CMK (cell line): ENCODE measurements around the gene BIRC7.

Experiments
- DNase-seq: peaks from one replicate; pipeline ENCODE4 v3.0.0-alpha.2; 2010; ENCODE audit warnings: low read depth

BIRC7 gene, protein sequence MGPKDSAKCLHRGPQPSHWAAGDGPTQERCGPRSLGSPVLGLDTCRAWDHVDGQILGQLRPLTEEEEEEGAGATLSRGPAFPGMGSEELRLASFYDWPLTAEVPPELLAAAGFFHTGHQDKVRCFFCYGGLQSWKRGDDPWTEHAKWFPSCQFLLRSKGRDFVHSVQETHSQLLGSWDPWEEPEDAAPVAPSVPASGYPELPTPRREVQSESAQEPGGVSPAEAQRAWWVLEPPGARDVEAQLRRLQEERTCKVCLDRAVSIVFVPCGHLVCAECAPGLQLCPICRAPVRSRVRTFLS

DNA sequence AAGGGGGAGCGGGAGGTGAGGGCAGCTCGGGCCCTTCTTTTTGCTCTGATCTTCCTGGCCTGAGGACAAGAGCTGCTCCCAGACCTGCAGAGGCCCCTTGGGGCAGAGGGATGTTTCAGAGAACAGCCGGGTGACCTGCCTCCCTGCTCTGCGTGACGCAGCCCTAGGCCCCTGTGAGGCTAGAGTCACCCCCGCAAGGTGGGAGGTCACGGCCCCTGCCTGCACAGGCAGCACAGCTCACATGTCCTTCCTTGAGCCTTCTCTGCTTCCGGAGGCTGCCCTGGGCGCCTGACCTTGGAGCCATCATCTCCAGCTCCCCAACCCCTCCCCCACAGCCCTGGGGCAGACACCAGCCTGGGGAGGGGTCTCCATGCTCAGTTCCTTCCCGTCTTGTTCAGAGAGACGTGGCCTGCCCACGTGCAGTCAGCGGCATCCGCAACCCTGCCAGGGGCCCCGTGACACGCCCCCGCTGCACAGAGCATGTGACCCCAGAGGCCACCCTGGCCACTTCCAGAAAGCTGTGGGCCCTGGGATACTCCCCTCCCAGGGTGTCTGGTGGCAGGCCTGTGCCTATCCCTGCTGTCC, at the start of gene BIRC7:
Gene BIRC7 (plus strand): TSS at position 507 of the 585 bp plus-strand sequence. CDS start 192 bp downstream, outside the sequence.
- no peak for DNase-seq

DNA sequence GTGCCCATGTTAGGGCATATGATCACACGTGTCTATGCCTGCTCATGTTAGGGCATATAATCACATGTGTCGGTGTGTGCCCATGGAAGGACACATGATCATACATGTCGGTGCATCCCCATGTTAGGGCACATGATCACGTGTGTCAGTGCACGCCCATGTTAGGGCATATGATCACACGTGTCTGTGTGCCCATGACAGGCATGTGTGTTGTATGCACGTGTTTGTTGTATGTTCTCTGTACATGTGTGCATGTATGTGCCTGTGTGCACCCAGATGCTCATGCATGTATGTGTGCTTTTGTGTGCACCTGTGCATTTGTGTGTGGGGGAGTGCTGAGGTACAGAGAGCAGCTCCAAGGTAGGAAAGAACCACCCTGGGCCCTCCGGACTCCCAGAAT, 49.6 kb upstream of the BIRC7 start:
- no peak for DNase-seq

DNA sequence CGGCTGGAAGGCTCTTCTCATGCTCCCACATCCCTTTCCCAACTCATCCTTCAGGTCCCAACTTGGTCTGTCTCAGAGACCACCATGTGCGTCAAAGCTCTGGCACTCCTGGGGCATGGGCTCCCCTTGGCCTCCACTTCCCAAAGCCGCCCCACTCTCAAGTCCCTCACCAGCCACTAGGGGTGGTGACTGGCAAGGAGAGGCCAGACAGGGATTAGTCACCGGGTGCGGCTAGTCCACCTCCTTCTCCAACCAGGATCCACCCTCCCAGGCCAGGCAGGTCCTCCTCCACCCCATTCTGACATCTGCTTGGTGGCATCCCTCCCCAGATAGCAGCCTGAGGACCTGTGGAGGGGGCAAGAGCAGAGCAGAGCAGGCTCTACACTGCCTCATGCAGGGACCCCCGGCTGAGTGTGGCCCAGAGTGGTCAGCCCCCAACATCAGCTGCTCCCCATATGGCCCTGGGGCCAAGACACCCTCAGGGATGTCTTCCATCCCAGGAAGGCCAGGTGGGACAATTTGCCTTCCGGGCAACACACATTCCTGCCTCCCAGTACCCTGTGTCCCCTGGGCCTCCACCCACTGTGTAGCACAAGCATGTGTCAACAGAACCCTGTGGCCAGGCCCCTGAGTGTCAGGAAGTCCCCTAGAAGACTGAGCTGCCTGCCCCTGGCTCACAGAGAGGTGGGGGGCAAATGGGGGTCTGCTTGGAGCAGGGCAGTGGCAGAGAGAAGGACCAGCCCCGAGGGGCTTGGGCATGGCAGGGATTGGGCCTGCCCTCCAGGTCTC, 49.0 kb upstream of the BIRC7 start:
- no peak for DNase-seq

DNA sequence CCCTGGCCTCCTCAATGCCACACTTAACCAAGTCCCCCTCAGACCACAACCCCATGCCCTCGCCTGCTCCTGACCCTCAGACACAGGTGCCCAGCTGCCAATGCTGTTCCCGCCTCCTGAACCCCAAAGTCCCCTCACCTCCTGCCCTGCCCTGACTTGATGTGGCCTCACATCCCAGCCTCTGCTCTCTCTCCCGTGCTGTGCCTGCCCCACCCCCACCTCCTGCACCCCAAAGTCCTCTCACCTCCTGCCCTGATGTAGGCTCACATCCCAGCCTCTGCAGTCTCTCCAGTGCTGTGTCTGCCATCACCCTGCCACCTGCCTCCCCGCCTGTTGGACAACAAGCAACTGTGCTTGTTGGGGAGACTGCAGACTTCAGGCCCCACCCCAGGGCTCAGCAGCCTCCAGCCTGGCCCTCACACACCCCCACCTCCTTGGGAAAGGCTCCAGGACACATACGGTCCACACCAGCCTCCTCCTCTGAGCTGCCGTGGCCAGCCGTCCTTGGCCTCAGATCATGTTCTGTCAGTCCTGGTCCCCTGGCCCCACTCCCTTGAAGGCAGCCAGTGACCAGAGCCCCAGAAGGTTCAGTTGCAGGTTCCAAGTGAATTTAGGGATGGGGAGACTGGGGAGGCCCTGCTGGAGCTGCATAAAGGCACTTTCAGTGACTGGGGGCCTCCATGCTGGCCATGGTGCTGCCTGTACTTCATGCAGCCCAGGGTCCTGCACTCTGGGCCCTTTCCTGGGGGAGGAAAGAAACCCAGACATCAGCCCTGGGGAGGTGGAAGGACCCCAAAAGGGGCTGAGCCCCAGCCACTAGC, 48.2 kb upstream of the BIRC7 start:
- no peak for DNase-seq

DNA sequence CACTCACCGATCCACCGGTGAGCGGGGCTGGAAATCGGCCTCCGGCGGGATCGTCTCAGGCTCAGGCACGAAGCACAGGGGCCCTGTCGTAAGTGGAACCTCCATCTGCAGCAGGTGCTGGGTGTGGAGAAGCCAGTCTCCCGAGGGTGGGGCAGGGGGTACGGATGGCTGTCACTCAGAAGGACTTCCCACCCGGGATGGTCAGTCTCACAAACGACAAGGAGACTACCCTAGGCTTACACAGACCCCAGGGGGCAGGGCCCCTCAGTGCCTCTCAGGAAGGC, 47.6 kb upstream of the BIRC7 start:
- DNase-seq, result no peak

DNA sequence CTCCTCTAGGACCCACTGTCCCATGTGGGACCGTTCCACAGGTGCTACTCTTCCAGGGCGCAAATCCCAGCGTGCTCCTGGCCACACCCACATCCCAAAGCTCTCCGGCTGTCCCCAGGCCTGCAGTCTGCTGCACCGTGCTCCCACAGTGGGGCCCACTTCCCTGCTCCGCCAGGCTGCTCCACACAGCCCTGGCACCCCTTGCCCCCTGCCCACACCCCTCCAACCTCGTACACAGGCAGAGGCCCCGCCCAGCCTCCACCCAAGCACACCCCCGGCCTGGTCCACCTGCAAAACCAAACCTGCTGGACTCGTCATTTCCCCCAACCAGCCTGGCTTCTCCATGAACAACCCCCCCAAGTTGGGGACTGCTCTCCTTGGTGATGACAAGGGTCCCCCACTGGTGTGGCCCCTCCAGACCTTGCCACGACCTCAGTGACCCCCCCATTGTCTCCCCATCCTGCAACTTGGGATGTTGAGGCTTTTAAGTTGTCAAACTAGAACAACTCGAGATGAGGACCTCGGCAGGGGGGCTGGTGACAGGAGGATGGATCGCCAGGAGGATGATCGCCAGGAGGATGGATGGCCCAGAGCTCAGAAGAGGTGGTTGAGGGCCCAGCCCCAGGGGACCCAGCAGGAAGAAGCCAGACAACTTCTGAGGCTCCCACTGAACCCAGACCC, 46.9 kb upstream of the BIRC7 start:
- no peak for DNase-seq

DNA sequence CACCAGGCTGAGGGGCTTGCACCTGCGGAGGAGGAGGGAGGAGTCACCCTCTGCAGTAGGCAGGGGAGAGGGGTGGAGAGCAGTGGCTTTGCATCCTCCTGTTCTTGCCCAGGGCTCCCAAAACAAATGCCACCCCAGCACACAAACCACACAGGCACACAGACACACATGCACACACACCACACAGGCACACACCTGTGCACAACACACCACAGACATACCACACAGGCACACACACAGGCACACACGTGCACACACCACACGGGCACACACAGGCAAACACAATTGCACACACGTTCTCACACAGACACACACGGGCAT, 46.4 kb upstream of the BIRC7 start:
- no peak for DNase-seq

DNA sequence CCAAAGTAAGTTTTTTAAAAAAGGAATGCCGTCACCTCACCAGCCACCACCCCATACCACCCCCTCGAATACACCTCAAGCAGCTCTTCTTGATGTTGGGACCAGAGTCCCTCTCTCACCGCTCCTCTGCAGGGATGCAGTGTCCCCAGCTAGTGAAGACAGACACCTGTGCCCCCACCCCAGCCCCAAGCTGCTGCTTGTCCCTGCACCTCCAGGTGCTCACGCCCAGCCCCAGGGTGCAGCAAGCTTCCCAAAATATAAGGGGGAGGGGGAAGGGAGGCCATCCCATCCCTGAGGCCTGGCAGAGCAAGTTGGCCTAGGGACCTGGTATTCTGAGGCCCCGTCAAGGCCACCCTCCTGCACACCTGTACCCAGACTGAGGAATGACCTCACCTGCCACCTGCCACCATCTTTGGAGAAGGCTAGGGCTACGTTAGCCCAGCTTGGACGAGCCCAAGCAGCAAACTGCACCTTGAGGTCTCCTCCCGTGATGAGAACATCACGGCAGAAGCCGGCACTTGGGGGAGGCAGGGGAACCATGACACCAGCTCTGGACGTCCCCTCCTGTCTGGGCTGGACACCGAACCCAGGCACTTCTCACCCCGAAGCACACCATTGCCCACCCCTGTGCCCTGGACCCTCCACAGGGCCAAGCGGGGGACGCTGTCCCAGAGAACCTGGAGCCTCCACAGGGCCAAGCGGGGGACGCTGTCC, 45.7 kb upstream of the BIRC7 start:
- no peak for DNase-seq

DNA sequence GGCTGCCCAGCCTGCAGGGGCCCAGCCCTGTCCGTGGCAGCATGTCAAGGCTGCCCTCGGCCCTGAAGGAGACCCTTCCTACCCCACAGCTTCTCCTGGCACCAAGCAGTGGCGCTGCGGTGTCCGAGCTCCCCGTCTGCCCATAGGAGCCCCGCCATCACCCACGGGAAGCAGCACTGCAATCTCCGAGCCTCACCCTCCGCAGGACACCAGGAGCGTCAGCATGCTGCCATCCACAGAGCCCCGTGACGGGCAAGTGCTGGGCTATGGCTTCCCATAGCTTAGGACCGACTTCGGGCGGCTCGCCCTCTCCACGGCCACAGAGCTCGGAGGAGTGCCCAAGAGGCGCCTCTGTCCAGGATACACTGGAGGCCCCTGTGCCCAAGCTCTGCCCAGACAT, 44.9 kb upstream of the BIRC7 start:
- no peak for DNase-seq

DNA sequence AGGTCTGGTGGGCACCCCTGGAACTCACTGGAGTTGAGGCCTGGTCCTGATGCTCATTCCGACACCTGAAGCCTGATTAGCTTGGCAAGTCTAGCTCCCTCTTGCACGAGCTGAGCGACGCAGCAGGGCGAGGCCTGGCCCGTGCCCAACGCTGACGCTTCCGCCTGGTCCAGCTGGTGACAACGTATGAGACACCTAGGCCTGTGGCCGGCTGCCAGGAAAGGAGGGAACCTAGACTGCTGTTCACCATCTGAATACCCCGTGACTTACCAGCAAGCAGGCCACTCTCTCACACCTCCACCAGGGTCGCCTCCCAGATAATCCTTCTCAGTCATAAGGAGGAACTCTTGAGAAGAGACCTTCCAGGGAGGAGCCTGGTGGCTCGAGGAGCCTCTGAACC, 44.3 kb upstream of the BIRC7 start:
- DNase-seq, result no peak

DNA sequence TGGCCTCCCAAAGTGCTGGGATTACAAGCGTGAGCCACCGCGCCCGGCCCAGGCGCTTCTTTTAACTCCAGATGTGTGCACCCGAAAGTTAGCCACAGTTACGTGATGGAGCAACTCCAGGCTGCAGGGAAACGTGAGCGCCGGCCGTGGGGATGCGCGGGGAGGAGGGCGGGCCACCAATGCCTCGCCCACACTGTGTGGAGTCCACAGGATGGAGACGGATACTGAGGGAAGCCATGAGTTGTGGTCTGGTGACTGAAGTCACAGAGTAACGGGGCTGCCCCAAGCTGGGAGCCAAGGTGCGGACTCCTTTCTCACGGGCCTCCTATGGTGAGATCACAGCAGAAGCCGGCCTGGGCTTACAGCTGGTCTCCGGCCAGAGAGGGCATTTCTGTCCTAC, 43.0 kb upstream of the BIRC7 start:
- no peak for DNase-seq

DNA sequence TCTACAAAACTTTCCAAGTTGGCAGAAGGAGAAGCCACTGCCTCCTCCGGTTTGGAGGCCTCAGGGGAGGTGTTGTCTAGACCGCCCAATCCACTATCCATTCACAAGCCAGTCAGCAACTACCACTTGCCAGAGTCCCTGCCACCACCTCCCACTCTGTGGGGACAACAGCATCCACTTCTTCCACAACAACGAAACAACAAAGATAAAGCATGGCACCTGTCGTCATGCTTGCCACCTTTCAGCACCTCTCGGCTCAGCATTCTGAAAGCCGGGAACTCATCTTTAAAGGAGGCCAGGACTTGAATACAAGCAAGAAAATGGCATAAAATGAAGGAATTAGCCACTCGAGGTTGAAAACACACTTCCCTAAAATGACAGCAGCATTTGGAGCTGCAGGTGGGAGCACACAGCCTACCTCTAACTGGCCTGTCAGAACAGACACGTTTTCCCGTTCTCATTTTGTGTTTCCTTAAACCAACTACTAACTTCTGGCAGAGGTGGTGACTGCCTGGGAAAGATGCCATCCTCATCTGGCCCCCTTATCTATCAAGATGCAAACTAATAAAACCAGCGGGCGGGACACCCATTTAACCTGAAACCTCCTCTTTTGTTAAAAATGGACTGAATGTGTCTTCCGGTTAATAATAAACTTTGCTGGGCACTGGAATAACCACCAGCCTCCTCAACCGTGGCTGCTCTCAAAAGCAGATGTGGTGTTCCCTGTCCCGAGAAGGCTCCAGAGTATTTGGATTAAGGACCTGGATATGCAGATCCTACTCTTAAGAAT, 41.5 kb upstream of the BIRC7 start:
- DNase-seq, result no peak

DNA sequence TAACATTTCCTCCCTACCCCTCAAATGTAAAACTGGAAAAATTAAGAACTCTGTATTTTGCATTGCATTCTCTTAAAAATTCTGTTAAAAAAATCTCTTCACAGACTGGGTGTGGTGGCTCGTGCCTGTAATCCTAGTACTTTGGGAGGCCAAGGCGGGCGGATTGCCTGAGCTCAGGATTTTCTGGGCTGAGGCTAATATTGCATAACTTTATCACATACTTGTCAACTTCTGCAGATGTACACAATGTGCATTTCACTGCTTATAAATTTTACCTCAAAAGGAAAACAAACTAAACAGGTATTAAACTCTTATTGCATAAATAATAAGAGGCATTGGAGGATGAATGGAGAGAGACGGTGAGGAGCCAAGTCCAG, 40.9 kb upstream of the BIRC7 start:
- no peak for DNase-seq

DNA sequence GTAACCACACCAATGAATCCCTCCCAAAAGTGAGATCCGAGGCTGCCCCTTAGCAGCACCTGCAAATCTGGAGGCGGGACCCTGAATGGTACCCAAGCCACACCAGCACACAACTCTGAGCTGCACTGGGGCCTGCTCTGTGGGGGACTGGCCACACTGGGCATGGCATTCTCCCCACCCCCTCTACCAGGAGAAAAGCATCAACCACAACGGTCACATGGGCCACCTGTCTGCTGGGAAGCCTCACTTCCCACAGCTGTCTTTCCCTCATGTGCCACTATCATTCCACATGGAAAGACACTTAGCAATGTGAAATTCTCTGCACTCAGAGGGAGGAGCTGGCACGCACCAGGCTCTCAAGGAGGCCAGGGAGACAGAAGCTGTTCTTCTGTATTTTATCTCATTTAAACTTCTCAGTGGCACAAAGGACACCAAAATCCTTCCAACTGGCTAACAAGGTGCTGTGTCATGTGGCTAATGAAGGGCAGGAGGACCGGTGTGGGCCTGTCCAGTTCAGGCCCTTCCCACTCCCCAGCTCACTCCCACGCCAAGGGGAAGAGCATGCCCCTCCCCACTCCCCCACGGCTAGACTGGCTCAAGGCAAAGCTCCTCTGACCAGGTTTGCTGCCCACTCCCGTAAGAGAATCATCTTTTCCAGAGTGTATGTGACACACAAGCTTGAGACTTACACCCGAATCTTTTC, 38.8 kb upstream of the BIRC7 start:
- no peak for DNase-seq

DNA sequence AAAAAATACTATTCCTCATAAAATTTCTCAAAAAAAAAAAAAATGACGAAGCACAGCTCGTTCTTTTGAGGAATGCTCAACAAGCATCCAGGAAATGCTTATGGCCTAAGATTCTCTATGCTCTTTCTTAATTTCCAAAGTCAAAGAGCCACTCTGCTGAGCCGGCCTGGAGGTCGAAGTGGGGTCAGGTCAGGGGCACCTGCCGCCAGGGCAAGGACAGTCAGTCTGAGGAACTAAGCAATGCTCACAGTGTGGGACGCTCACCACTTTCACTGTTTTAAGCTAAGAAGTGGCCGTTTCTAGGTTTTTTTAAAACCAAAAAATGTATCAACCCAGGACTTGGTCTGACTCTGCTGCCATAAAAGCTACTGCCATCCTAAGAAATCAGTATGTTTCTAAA, 37.1 kb upstream of the BIRC7 start:
- no peak for DNase-seq

DNA sequence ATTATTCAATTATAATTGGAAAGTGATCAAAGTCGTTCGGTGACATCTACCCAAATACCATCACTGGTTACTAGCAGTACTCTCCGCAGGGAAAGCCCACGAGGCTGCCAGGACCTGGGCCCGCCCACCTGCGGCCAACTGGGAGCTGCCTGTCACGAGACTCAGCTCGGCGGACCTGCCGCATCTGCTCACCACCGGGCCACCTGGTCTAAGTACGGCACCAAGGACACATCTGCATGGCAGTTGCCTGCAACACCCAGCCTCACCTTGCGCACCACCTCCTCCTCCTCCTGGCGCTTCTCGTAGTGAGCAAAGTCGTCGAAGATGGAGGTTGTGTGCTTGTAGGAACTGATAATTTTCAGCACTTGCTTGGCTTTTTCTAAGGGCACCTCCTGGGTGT, 33.7 kb upstream of the BIRC7 start:
- DNase-seq, result no peak

DNA sequence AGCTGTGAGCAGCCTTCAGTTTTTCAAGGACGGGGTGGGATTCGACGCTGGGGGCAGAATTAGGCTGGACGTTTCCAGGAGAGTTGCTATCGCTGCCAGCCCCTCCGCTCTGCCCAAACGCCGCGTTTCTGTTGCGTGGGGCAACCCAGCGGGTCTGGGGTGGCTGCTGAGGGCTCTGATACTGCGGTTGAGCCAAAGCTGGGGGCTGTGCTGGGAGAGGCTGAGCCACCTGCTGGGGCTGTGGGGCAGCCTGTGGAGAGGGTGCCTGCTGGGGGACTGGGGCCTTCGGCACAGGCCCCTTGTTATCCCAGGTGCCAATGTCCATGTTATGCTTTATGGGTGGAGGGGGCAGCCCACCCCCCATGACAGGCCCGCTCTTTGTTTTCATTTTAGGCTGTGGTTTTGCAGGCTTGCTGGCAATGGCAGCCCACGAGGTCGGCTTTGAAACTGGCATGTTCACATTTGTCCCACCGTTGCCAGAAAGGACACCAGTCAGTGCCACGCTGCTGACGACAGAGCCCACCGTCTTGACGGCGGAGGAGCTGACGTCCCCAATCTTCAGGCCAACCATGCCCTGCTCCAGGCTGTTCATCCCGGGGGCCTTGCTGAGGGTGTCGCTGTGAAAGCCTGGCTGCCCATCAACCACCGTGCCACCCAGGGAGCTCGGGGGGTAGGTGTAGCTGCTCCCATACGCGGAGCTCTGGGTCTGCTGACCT, 32.7 kb upstream of the BIRC7 start:
- no peak for DNase-seq

DNA sequence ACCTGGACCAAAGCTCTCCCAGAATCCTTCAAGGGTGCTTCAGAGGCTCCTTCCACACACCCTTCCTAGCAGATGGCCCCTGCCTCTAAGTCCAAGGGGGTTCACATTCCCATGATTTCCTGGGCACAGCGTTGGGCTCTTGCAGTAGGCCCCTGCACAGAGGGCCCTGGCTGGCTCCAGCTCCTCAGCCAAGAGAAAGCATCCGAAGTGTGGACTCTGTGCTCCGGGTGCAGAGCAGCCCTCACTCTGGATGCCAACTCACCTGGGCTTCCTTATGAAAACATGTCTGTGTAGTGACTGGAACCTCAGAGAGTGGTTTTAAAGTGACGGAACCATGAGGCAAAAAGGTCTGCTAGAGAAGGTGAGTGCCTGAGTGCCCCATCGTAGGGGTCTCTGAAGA, 31.3 kb upstream of the BIRC7 start:
- DNase-seq, result no peak

DNA sequence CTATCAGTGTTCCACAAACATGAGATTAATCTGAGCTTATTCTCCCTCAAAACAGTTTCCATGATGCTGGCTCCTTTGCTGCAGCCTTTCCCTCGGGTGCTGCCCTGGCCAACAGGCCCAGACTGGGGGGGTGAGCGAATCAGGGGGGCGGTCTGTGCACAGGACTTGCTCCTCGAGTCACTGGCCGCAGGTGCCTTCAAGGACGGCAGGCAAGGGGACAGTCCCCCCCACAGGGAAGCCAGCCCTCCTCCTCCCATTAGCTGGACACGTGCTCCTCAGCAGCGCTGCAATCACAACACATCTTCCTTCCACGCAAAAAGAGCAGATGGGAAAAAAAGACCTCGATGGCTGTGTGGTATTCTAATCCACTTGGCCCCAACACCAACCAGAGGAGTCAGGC, 29.8 kb upstream of the BIRC7 start:
- DNase-seq, result no peak

DNA sequence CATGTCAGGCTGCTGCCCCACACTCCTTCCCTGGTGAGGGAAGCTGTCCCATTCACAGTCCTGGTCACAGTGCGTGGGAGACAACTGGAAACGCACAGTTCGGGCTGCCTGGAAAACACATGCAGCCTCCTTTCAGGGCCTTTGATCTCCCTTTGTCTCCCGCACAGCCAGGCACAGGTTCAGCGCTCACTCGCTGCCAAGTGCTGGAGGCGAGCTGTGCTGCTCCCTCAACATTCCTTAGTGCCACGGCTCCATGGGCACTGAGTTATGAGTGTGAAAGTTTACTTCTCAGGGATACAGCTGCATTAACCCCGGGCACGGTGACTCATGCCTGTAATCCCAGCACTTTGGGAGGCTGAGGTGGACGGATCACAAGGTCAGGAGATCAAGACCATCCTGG, 28.8 kb upstream of the BIRC7 start:
- no peak for DNase-seq
